Kidney (tissue), 14 donors: Measurements from ENCODE around the gene SPRED3. TPM values are rescaled to one million over a fixed set of nuclear protein-coding genes. Genes with fewer than 3 reads are reported as not detected.

Experiments used
- DNase-seq, 5 donors: peaks; one replicate each; pipeline ENCODE4 v3.0.0-alpha.2; 2013 to 2020
- FAIRE-seq: peaks from 2 replicates; lab custom pipeline; 2012; peaks lifted over from hg19 to GRCh38; lab: Jason Lieb, UNC
- H3K27ac ChIP-seq, 2 donors: one replicate each; pipeline ENCODE4 v1.7.0; 2013; ENCODE audit warnings: low read depth in 2 of 2, low read length in 2 of 2, inconsistent platforms in 1 of 2
- H3K27me3 ChIP-seq: one replicate; pipeline ENCODE4 v1.7.1; 2013; ENCODE audit warnings: low read length, inconsistent platforms; ENCODE audit not compliant: control insufficient read depth, insufficient read depth
- H3K36me3 ChIP-seq, 3 donors: one replicate each; pipeline versions ENCODE4 v1.7.0 to v1.7.1; 2013; ENCODE audit warnings: low read length in 3 of 3, control low read depth in 1 of 3, inconsistent platforms in 1 of 3; ENCODE audit not compliant: insufficient read depth in 3 of 3, control insufficient read depth in 2 of 3
- H3K4me1 ChIP-seq, 3 donors: one replicate each; pipeline versions ENCODE4 v1.7.0 to v1.7.1; 2013; ENCODE audit warnings: low read length in 3 of 3, inconsistent platforms in 1 of 3, low read depth in 1 of 3; ENCODE audit not compliant: control insufficient read depth in 2 of 3, insufficient read depth in 2 of 3
- H3K4me3 ChIP-seq, 3 donors: one replicate each; pipeline versions ENCODE4 v1.7.0 to v1.8.1; 2013; ENCODE audit warnings: low read length in 3 of 3, control low read depth in 1 of 3, inconsistent platforms in 1 of 3
- H3K9ac ChIP-seq, 3 donors: one replicate each; pipeline versions ENCODE4 v1.7.0 to v1.7.1; 2013; ENCODE audit warnings: low read length in 3 of 3, control low read depth in 1 of 3, inconsistent platforms in 1 of 3
- H3K9me3 ChIP-seq, 3 donors: one replicate each; pipeline versions ENCODE4 v1.7.0 to v1.7.1; 2013; ENCODE audit warnings: low read length in 3 of 3, control low read depth in 1 of 3, inconsistent platforms in 1 of 3; ENCODE audit not compliant: control insufficient read depth in 2 of 3, insufficient read depth in 1 of 3
- intact Hi-C: fragments of 100-400 bp; cut with DNase I; formaldehyde crosslinking; loops from one replicate; pipeline ENCODE4 v1.11.1; 2022
- polyA plus RNA-seq: library from polyadenylated mRNA; stranded (reverse); fragments of 350-450 nt; fragmentation: Illumina TruSeq; extraction: RNeasy Lipid Tissue Mini Kit (QIAGEN cat#74804); gene quantifications from one replicate; pipeline ENCODE4 v1.2.3, GENCODE V29; 2014; ENCODE audit warnings: low read depth, low replicate concordance; ENCODE audit not compliant: insufficient read depth
- total RNA-seq: library from RNA; stranded (reverse); fragmentation: NEBNext Ultra II Directional; extraction: Animal tissue kit (Norgen Biotek cat#: 25700); gene quantifications from one replicate; pipeline ENCODE4 v1.2.1, GENCODE V29; 2021
- TF ChIP-seq, protein P1 (sequence below): IDR thresholded peaks from 3 replicates; pipeline ENCODE4 v1.5.1; 2012; ENCODE audit warnings: mild to moderate bottlenecking, moderate library complexity, borderline replicate concordance; ENCODE audit not compliant: insufficient read depth; ENCODE audit errors: extremely low read depth
- donor health status: control.
- donor health status: control.
- donor health status: control.
- donor health status: control.
- donor health status: control.
- donor health status: DM: yes; HTN: yes; CAD: no.
- donor health status: Normal renal cell carcinoma (clear cell type).

Gene SPRED3
- total and polyA plus RNA-seq, 2 donors from 2014 or later = 0.17 to 8.7 TPM

DNA sequence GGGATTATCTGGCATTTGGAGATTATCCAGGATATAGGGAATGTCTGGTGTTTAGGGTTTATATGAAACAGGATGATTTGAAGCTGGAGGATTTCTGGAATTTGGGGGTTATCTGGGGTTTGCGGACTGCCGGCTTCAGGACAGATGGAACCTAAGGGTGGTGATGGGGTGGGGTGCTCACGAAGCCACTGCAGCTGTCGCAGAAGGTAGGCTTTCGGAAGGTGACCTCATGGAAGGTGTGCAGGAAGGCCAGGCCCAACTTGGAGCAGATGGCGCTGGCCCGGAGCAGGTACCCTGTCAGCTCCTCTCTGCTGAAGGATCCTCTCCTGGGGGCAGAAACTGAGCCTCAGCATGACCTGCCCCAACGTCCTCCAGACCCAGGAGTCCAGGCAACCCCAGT lies 24.0 kb downstream of the SPRED3 start:
- Histone ChIP-seq H3K9me3 (no peaks in the 10 kb centered on the region), H3K36me3 (no peaks in the 10 kb centered on the region), H3K27ac (no peak overlapping the region), H3K27me3 (no peaks in the 10 kb centered on the region), H3K9ac (no peak overlapping the region), H3K4me3 (no peak overlapping the region), H3K4me1 (no peaks in the 10 kb centered on the region)
- DNase-seq = no peak
- intact Hi-C loops = no loop called here
- TF ChIP-seq, protein P1, sequence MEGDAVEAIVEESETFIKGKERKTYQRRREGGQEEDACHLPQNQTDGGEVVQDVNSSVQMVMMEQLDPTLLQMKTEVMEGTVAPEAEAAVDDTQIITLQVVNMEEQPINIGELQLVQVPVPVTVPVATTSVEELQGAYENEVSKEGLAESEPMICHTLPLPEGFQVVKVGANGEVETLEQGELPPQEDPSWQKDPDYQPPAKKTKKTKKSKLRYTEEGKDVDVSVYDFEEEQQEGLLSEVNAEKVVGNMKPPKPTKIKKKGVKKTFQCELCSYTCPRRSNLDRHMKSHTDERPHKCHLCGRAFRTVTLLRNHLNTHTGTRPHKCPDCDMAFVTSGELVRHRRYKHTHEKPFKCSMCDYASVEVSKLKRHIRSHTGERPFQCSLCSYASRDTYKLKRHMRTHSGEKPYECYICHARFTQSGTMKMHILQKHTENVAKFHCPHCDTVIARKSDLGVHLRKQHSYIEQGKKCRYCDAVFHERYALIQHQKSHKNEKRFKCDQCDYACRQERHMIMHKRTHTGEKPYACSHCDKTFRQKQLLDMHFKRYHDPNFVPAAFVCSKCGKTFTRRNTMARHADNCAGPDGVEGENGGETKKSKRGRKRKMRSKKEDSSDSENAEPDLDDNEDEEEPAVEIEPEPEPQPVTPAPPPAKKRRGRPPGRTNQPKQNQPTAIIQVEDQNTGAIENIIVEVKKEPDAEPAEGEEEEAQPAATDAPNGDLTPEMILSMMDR = no peak
- no peak for FAIRE-seq

DNA sequence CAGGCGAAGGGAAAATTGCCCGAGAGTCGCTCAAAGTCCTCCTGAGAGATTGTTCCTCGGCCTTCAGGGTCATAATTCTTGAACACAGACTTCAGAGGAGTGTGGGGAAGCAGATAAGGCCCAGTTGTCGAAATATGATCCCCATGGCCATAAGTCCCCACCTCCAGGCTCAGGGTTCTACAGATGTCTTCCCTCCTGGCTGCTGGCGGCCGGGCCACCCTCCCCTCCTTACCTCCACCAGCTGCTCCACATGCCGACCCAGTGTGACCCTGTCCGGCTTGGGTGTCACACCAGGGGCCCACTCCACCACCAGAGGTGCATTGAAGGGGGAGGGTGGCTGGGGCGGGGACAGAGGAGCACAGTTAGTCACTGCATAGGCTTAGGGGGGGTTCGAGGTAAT lies 24.5 kb downstream of the SPRED3 start:
- Histone ChIP-seq H3K4me1 (peaks cover 0 to 1% (median 0%) of the 10 kb centered on the region in 3 donors), H3K27ac (no peak overlapping the region), H3K36me3 (no peaks in the 10 kb centered on the region), H3K9me3 (no peaks in the 10 kb centered on the region), H3K27me3 (no peaks in the 10 kb centered on the region), H3K4me3 (no peak overlapping the region), H3K9ac (no peak overlapping the region)
- intact Hi-C loops = no loop called here
- DNase-seq (peak in 1 of 5 donors; percentile 65), FAIRE-seq (no peak)
- TF ChIP-seq, protein P1 = no peak

DNA sequence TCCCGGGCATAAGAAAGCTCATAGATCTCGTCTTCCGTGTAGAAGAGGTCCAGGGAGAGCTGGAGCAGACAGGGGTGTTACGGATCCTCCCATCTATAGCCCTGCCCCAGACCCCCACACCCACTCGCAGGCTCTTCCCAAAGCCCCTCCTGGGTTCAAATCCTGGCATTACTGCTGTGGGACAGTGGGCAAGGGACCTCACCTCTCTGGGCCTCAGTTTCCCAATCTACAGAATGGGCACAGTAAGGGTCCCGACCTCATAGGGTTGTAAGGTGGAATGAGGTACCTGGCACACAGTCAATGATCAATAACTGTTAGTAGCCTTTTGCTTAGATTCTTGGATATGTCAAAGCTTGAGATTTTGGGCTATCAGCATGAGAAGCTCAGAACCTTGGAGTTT lies 24.9 kb downstream of the SPRED3 start:
- no peak for DNase-seq
- Histone ChIP-seq H3K27ac (no peak overlapping the region), H3K9me3 (no peaks in the 10 kb centered on the region), H3K9ac (no peak overlapping the region), H3K36me3 (no peaks in the 10 kb centered on the region), H3K27me3 (no peaks in the 10 kb centered on the region), H3K4me1 (peaks cover 0 to 5% (median 0%) of the 10 kb centered on the region in 3 donors), H3K4me3 (no peak overlapping the region)
- TF ChIP-seq, protein P1 = no peak
- intact Hi-C loops = no loop called here
- no peak for FAIRE-seq

DNA sequence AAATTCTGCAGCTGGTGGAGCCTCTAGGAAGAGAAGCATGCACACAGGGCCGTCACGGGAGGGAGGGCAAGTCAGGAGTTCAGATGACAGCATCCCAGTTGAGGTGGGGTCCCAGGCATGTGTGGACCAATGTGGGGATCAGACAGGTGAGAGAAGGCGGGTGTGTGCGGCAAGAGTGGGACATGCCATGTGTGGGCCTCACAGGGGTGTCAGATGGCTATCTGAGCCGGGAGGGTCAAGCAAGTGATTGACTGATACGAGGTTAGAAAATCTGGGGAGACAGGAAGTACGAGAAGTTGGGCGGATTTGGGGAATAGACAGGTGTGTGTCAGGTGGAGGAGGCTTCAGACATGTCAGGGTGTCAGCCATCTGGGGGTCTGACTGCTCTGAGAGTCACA lies 28.6 kb downstream of the SPRED3 start:
- FAIRE-seq = no peak
- intact Hi-C loops = no loop called here
- Histone ChIP-seq H3K27ac (no peak overlapping the region), H3K9me3 (no peaks in the 10 kb centered on the region), H3K4me1 (peaks cover 0 to 5% (median 0%) of the 10 kb centered on the region in 3 donors), H3K36me3 (no peaks in the 10 kb centered on the region), H3K27me3 (no peaks in the 10 kb centered on the region), H3K9ac (no peak overlapping the region), H3K4me3 (no peak overlapping the region)
- TF ChIP-seq, protein P1 = no peak
- no peak for DNase-seq
